ENCODE data around the gene ZNF789.
A peak's percentile ranks its signal among the peaks of the same experiment; 100 is the strongest.

ZNF789 gene

GRCh38 chr7:99478464-99479440 lies 6.1 kb downstream of the ZNF789 start:
- H3K4me3 ChIP-seq (ENCODE audit: severe bottlenecking), result no peak overlapping the region
- DNase-seq (ENCODE audit: low spot score) (no peak), ATAC-seq (ENCODE audit: low read depth) (peak; percentile 19; the same call in 1 of the 3 replicates)
- H3K27me3 ChIP-seq (ENCODE audit: insufficient read depth, poor library complexity, severe bottlenecking), result no peaks in the 10 kb centered on the region
- no peak overlapping the region for H3K27ac ChIP-seq (ENCODE audit: poor library complexity, severe bottlenecking)
- peaks cover 67% of the 10 kb centered on the region for H3K36me3 ChIP-seq (ENCODE audit: low read depth)
- TF ChIP-seq CTCF (IDR thresholded peaks at IDR 0.05; ENCODE audit: poor library complexity, severe bottlenecking), result no peak
- no peaks in the 10 kb centered on the region for H3K4me1 ChIP-seq (ENCODE audit: insufficient read depth, poor library complexity, severe bottlenecking)
- no peaks in the 10 kb centered on the region for H3K9me3 ChIP-seq (ENCODE audit: severe bottlenecking)

GRCh38 chr7:99485094-99485493 lies 12.4 kb downstream of the ZNF789 start:
- H3K27ac ChIP-seq (ENCODE audit: poor library complexity, severe bottlenecking), result no peak overlapping the region
- H3K36me3 ChIP-seq (ENCODE audit: low read depth), result peaks cover 55% of the 10 kb centered on the region
- no peaks in the 10 kb centered on the region for H3K4me1 ChIP-seq (ENCODE audit: insufficient read depth, poor library complexity, severe bottlenecking)
- TF ChIP-seq CTCF (IDR thresholded peaks at IDR 0.05; ENCODE audit: poor library complexity, severe bottlenecking), result no peak
- no peaks in the 10 kb centered on the region for H3K9me3 ChIP-seq (ENCODE audit: severe bottlenecking)
- ATAC-seq (ENCODE audit: low read depth) (peak; percentile 40; the same call in 2 of the 3 replicates), DNase-seq (ENCODE audit: low spot score) (no peak)
- H3K4me3 ChIP-seq (ENCODE audit: severe bottlenecking), result no peak overlapping the region
- no peaks in the 10 kb centered on the region for H3K27me3 ChIP-seq (ENCODE audit: insufficient read depth, poor library complexity, severe bottlenecking)

GRCh38 chr7:99489235-99489634 lies 16.5 kb downstream of the ZNF789 start:
- peaks cover 30% of the 10 kb centered on the region for H3K36me3 ChIP-seq (ENCODE audit: low read depth)
- no peak for DNase-seq (ENCODE audit: low spot score)
- H3K9me3 ChIP-seq (ENCODE audit: severe bottlenecking), result peaks cover 7% of the 10 kb centered on the region
- H3K4me1 ChIP-seq (ENCODE audit: insufficient read depth, poor library complexity, severe bottlenecking), result no peaks in the 10 kb centered on the region
- TF ChIP-seq CTCF (IDR thresholded peaks at IDR 0.05; ENCODE audit: poor library complexity, severe bottlenecking), result no peak
- H3K4me3 ChIP-seq (ENCODE audit: severe bottlenecking), result no peak overlapping the region
- no peaks in the 10 kb centered on the region for H3K27me3 ChIP-seq (ENCODE audit: insufficient read depth, poor library complexity, severe bottlenecking)
- ATAC-seq (ENCODE audit: low read depth), result no peak
- H3K27ac ChIP-seq (ENCODE audit: poor library complexity, severe bottlenecking), result no peak overlapping the region

GRCh38 chr7:99490878-99491277 lies 18.2 kb downstream of the ZNF789 start:
- H3K27ac ChIP-seq (ENCODE audit: poor library complexity, severe bottlenecking), result no peak overlapping the region
- peaks cover 39% of the 10 kb centered on the region for H3K36me3 ChIP-seq (ENCODE audit: low read depth)
- H3K9me3 ChIP-seq (ENCODE audit: severe bottlenecking), result peaks cover 15% of the 10 kb centered on the region
- DNase-seq (ENCODE audit: low spot score) (no peak), ATAC-seq (ENCODE audit: low read depth) (no peak; the same call in 2 of the 3 replicates)
- H3K4me3 ChIP-seq (ENCODE audit: severe bottlenecking), result no peak overlapping the region
- H3K27me3 ChIP-seq (ENCODE audit: insufficient read depth, poor library complexity, severe bottlenecking), result no peaks in the 10 kb centered on the region
- no peaks in the 10 kb centered on the region for H3K4me1 ChIP-seq (ENCODE audit: insufficient read depth, poor library complexity, severe bottlenecking)
- TF ChIP-seq CTCF (IDR thresholded peaks at IDR 0.05; ENCODE audit: poor library complexity, severe bottlenecking), result no peak

GRCh38 chr7:99493823-99494222 lies 21.1 kb downstream of the ZNF789 start:
- Histone ChIP-seq H3K27ac (ENCODE audit: poor library complexity, severe bottlenecking) (no peak overlapping the region), H3K27me3 (ENCODE audit: insufficient read depth, poor library complexity, severe bottlenecking) (no peaks in the 10 kb centered on the region), H3K4me3 (ENCODE audit: severe bottlenecking) (no peak overlapping the region), H3K9me3 (ENCODE audit: severe bottlenecking) (peaks cover 15% of the 10 kb centered on the region), H3K36me3 (ENCODE audit: low read depth) (peaks cover 57% of the 10 kb centered on the region), H3K4me1 (ENCODE audit: insufficient read depth, poor library complexity, severe bottlenecking) (no peaks in the 10 kb centered on the region)
- ATAC-seq (ENCODE audit: low read depth) (no peak), DNase-seq (ENCODE audit: low spot score) (no peak)
- TF ChIP-seq CTCF (IDR thresholded peaks at IDR 0.05; ENCODE audit: poor library complexity, severe bottlenecking), result no peak
